GM12878 (cell line): Measurements from ENCODE around the gene MSL1. TPM values are rescaled to one million over a fixed set of nuclear protein-coding genes. Genes with fewer than 3 reads are reported as not detected.

Source experiments
- ATF2 ChIP-seq: IDR thresholded peaks from 2 replicates; pipeline ENCODE4 v1.6.1; 2012; ENCODE audit warnings: low read length, inconsistent platforms
- BACH1 ChIP-seq: fragments of 450-650 bp; IDR thresholded peaks from 2 replicates; pipeline ENCODE4 v1.6.1; 2017; ENCODE audit warnings: mild to moderate bottlenecking, borderline replicate concordance
- CBFB ChIP-seq: IDR thresholded peaks from 2 replicates; pipeline ENCODE4 v1.6.1; 2016; ENCODE audit warnings: antibody characterized with exemption, low read depth
- CBX3 ChIP-seq: fragments of 200-600 bp; sonication (generic); IDR thresholded peaks from 2 replicates; pipeline ENCODE4 v1.6.1; 2016; ENCODE audit warnings: low read depth, borderline replicate concordance
- CBX5 ChIP-seq: sonication (generic); IDR thresholded peaks from 2 replicates; pipeline ENCODE4 v1.6.1; 2016; ENCODE audit warnings: low read depth, moderate library complexity, mild to moderate bottlenecking, inconsistent platforms
- EGR1 ChIP-seq, 2 experiments: IDR thresholded peaks; 1 replicate in 1 of 2; 2 replicates in 1 of 2; pipeline ENCODE4 v1.6.1; 2011 to 2012; ENCODE audit warnings: low read depth in 2 of 2, low read length in 2 of 2, borderline replicate concordance in 1 of 2, mild to moderate bottlenecking in 1 of 2, moderate library complexity in 1 of 2
- EZH2 ChIP-seq: IDR thresholded peaks from 2 replicates; pipeline ENCODE4 v1.6.1; 2012; ENCODE audit warnings: low read depth, mild to moderate bottlenecking, control low read depth, inconsistent platforms, low read length, borderline replicate concordance; ENCODE audit not compliant: control insufficient read depth
- HDGF ChIP-seq: fragments of 450-650 bp; IDR thresholded peaks from 2 replicates; pipeline ENCODE4 v1.6.1; 2016; ENCODE audit warnings: antibody characterized with exemption
- IRF3 ChIP-seq: fragments of 450-650 bp; IDR thresholded peaks from 2 replicates; pipeline ENCODE4 v1.6.1; 2014; ENCODE audit warnings: mild to moderate bottlenecking
- IRF4 ChIP-seq: IDR thresholded peaks from 2 replicates; pipeline ENCODE4 v1.6.1; 2011; ENCODE audit warnings: low read depth, low read length
- IRF5 ChIP-seq: fragments of 450-650 bp; IDR thresholded peaks from 2 replicates; pipeline ENCODE4 v1.6.1; 2017; ENCODE audit warnings: borderline replicate concordance
- KLF5 ChIP-seq: fragments of 450-650 bp; IDR thresholded peaks from 2 replicates; pipeline ENCODE4 v1.6.1; 2014; ENCODE audit warnings: mild to moderate bottlenecking; ENCODE audit not compliant: partially characterized antibody
- MEF2B ChIP-seq: fragments of 450-650 bp; IDR thresholded peaks from 2 replicates; pipeline ENCODE4 v1.6.1; 2018; ENCODE audit warnings: mild to moderate bottlenecking, moderate library complexity; ENCODE audit not compliant: partially characterized antibody, poor library complexity, severe bottlenecking
- MTA2 ChIP-seq: fragments of 450-650 bp; IDR thresholded peaks from 2 replicates; pipeline ENCODE4 v1.6.1; 2016; ENCODE audit warnings: low read depth, mild to moderate bottlenecking, moderate library complexity
- MYC ChIP-seq: IDR thresholded peaks from 2 replicates; pipeline ENCODE4 v1.6.1; 2011; ENCODE audit warnings: mild to moderate bottlenecking, low read length, moderate library complexity, inconsistent platforms; ENCODE audit not compliant: insufficient read depth, insufficient replicate concordance, insufficient read length, severe bottlenecking
- NFYA ChIP-seq: IDR thresholded peaks from 2 replicates; pipeline ENCODE4 v1.6.1; 2011; ENCODE audit warnings: low read depth, mild to moderate bottlenecking, low read length, improper control_type of control experiment, borderline replicate concordance
- NR2F1 ChIP-seq: fragments of 450-650 bp; conservative IDR thresholded peaks from 2 replicates; pipeline ENCODE4 v1.6.1; 2017; ENCODE audit warnings: mild to moderate bottlenecking
- POLR2A ChIP-seq: IDR thresholded peaks from 2 replicates; pipeline ENCODE4 v1.6.1; 2011; ENCODE audit warnings: low read depth, mild to moderate bottlenecking, low read length
- POU2F2 ChIP-seq: IDR thresholded peaks from 3 replicates; pipeline ENCODE4 v1.6.1; 2011; ENCODE audit warnings: low read depth, mild to moderate bottlenecking, low read length, borderline replicate concordance
- RBBP5 ChIP-seq: fragments of 200-600 bp; sonication (generic); conservative IDR thresholded peaks from 2 replicates; pipeline ENCODE4 v1.6.1; 2016
- RFX5 ChIP-seq: IDR thresholded peaks from 2 replicates; pipeline ENCODE4 v1.6.1; 2011; ENCODE audit warnings: low read depth, low read length, improper control_type of control experiment
- TCF7 ChIP-seq: IDR thresholded peaks from 2 replicates; pipeline ENCODE4 v1.6.1; 2014; ENCODE audit warnings: antibody characterized with exemption, borderline replicate concordance
- ZBTB40 ChIP-seq: fragments of 450-650 bp; IDR thresholded peaks from 2 replicates; pipeline ENCODE4 v1.6.1; 2016; ENCODE audit warnings: mild to moderate bottlenecking, moderate library complexity, borderline replicate concordance
- polyA plus RNA-seq, 11 experiments: library from polyadenylated mRNA; depleted of rRNA in 4 of 11; unstranded in 6 of 11; stranded (reverse) in 5 of 11; fragments of >200 nt; fragmentation: Nextera tagmentation in 4 of 11; fragmentation: Illumina TruSeq in 1 of 11; extraction: Ambion mirVana in 4 of 11; extraction: Trizol in 1 of 11; gene quantifications; 1 replicate in 1 of 11; 2 replicates in 10 of 11; pipeline versions ENCODE4 v1.2.1 to v1.2.3, GENCODE V29; 2011 to 2016; ENCODE audit warnings: inconsistent platforms in 2 of 11, missing spikeins in 2 of 11, low read depth in 1 of 11
- total RNA-seq, 4 experiments: library from RNA; depleted of rRNA in 3 of 4; stranded (reverse); fragments of >200 nt in 3 of 4; fragmentation: Illumina TruSeq in 1 of 4; extraction: Trizol in 1 of 4; gene quantifications; 2 replicates each; pipeline versions ENCODE4 v1.2.1 to v1.2.3, GENCODE V29; 2013 to 2021

Gene MSL1
- total and polyA plus RNA-seq, 10 of the 15 experiments (the other 5 are each of a cell fraction or from before 2014, with no cell fraction given), result 6.1 to 95.2 (median 51.8) TPM

GRCh38 chr17:40095944-40096791, 25.6 kb upstream of the MSL1 start (continued):
- TF ChIP-seq IRF5, result no peak
- peak; percentile 72; the same call in 1 of the 2 replicates for TF ChIP-seq IRF4
- no peak; the same call in 1 of the 2 replicates for TF ChIP-seq ATF2
- 0 out of 2 replicates have a peak, but pooled peaks have one; percentile 48 for TF ChIP-seq CBFB
- TF ChIP-seq HDGF, result no peak
- TF ChIP-seq CBX3, result no peak
- peak in 1 of 2 experiments; percentile 61; a peak in 2 of 3 replicates for TF ChIP-seq EGR1 (IDR thresholded peaks at IDR 0.05; ENCODE audit: borderline replicate concordance in 1 of 2, low read depth in 2 of 2, low read length in 2 of 2)
- no peak for TF ChIP-seq TCF7
- TF ChIP-seq MYC, result no peak
- no peak for TF ChIP-seq NFYA
- TF ChIP-seq NR2F1, result peak; percentile 68
- TF ChIP-seq CBX5, result no peak
- TF ChIP-seq KLF5, result no peak
- TF ChIP-seq BACH1, result no peak; the same call in 1 of the 2 replicates
- no peak for TF ChIP-seq POU2F2
- TF ChIP-seq POLR2A, result peak; percentile 57
- TF ChIP-seq MTA2, result no peak
- no peak for TF ChIP-seq RFX5
- TF ChIP-seq RBBP5, result no peak
- no peak for TF ChIP-seq IRF3
- TF ChIP-seq EZH2, result no peak
- peak; percentile 7 for TF ChIP-seq MEF2B
- no peak for TF ChIP-seq ZBTB40
